Ectodermal cell (in vitro differentiated cells): ENCODE measurements around the gene MEAK7.

ENCODE experiments used
- H3K27ac ChIP-seq: 2 replicates; pipeline ENCODE4 v1.7.0; 2013; ENCODE audit warnings: mild to moderate bottlenecking, low read depth, low read length; ENCODE audit not compliant: insufficient read depth, poor library complexity, severe bottlenecking
- H3K27me3 ChIP-seq: 2 replicates; pipeline ENCODE4 v1.7.0; 2013; ENCODE audit warnings: mild to moderate bottlenecking, low read length; ENCODE audit not compliant: insufficient read depth, control insufficient read depth, poor library complexity, severe bottlenecking
- H3K36me3 ChIP-seq: one replicate; pipeline ENCODE4 v1.7.0; 2013; ENCODE audit warnings: low read length; ENCODE audit not compliant: control insufficient read depth, insufficient read depth
- H3K4me1 ChIP-seq: one replicate; pipeline ENCODE4 v1.7.0; 2013; ENCODE audit warnings: low read length; ENCODE audit not compliant: control insufficient read depth, insufficient read depth
- H3K4me3 ChIP-seq: 2 replicates; pipeline ENCODE4 v1.7.0; 2013; ENCODE audit warnings: low read depth, low read length, control low read depth; ENCODE audit not compliant: insufficient read depth
- H3K9me3 ChIP-seq: 2 replicates; pipeline ENCODE4 v1.7.0; 2013; ENCODE audit warnings: mild to moderate bottlenecking, low read length, moderate library complexity; ENCODE audit not compliant: control insufficient read depth
- WGBS, 2 experiments: methylation state at CpG; one replicate each; pipeline ENCODE4 v1.1.7; 2013; ENCODE audit warnings: missing lambda C conversion rate in 2 of 2; 5-methylcytosine and 5-hydroxymethylcytosine counted together

Gene MEAK7

GRCh38 chr16:84458606-84459532, 45.6 kb downstream of the MEAK7 start:
- no peaks in the 10 kb centered on the region for H3K36me3 ChIP-seq
- H3K27me3 ChIP-seq = no peaks in the 10 kb centered on the region
- H3K4me1 ChIP-seq = no peaks in the 10 kb centered on the region
- WGBS, 2 experiments = 94 to 95% methylated on average over 38 of the region's 38 CpGs
- H3K4me3 ChIP-seq = no peak overlapping the region
- H3K27ac ChIP-seq = no peak overlapping the region
- H3K9me3 ChIP-seq = no peaks in the 10 kb centered on the region

GRCh38 chr16:84455031-84455430, 49.4 kb downstream of the MEAK7 start:
- Histone ChIP-seq H3K36me3 (no peaks in the 10 kb centered on the region), H3K27me3 (no peaks in the 10 kb centered on the region), H3K4me1 (no peaks in the 10 kb centered on the region), H3K27ac (no peak overlapping the region), H3K9me3 (no peaks in the 10 kb centered on the region), H3K4me3 (no peak overlapping the region)
- WGBS, 2 experiments = 95 to 98% methylated on average over 9 of the region's 9 CpGs
